GM23248 (cell line): ENCODE data around the gene NEDD4L.

ENCODE experiments used
- EZH2 ChIP-seq: fragments of 200-600 bp; sonication (generic); IDR thresholded peaks from 2 replicates; pipeline ENCODE4 v1.6.1; 2018; ENCODE audit warnings: antibody characterized with exemption, mild to moderate bottlenecking; ENCODE audit not compliant: insufficient read depth, poor library complexity, severe bottlenecking
- EZH2phosphoT487 ChIP-seq: fragments of 200-600 bp; sonication (generic); IDR thresholded peaks from 2 replicates; pipeline ENCODE4 v1.6.1; 2018; ENCODE audit warnings: antibody characterized with exemption, moderate library complexity, mild to moderate bottlenecking, low read depth; ENCODE audit not compliant: insufficient read depth

DNA sequence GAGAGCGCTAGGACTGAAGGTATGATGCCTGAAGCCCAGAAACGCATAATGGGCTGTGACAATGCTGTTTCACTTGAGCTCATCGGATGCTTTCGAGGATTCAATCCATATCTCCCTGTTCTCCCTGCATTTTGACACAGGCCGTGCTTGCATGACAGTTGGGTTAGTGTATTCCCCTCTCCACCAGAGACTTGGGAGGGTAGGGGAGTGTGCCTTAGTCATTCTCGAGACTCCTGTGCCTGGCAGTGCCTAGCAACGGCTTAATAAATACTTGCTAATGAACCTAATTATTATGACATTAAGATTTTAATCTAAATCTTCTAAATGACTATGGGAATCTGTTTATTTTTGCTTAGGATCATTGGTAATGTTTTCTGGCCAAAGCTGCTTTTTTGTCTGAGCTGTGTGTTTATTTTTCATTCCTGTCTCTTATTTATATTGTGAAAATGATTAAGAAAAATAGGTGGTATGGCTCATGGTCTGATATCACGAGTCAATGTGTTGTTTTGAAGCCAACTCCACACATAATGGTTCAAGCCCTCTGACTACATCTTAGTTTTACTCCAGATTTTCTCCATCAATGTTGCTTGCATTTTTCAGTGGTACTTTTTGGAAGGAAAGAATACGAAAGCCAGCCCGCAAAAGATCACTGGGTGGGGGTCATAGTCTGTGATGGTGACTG, 61.3 kb downstream of the NEDD4L start:
- TF ChIP-seq EZH2, result no peak
- TF ChIP-seq EZH2phosphoT487, result no peak
